SU-DHL-6 (cell line): ENCODE data around the gene C15orf62.
A peak's percentile ranks its signal among the peaks of the same experiment; 100 is the strongest.

ENCODE experiments used
- H2AFZ ChIP-seq: fragments of 200-600 bp; sonication (generic); 2 replicates; pipeline ENCODE4 v1.6.1; 2014; ENCODE audit warnings: low read depth, mild to moderate bottlenecking, moderate library complexity, mixed read lengths, antibody characterized with exemption, low read length; ENCODE audit not compliant: severe bottlenecking
- H3F3A ChIP-seq: fragments of 200-600 bp; shearing (Covaris generic); 2 replicates; pipeline ENCODE4 v1.6.0; 2016; ENCODE audit warnings: antibody characterized with exemption, mild to moderate bottlenecking; ENCODE audit not compliant: insufficient read depth
- H3K27ac ChIP-seq: fragments of 200-600 bp; sonication (generic); 2 replicates; pipeline ENCODE4 v1.5.1; 2016; ENCODE audit warnings: low read depth, mild to moderate bottlenecking, low read length, moderate library complexity, mixed read lengths
- H3K27me3 ChIP-seq: fragments of 200-600 bp; sonication (generic), shearing (Covaris generic); 2 replicates; pipeline ENCODE4 v1.6.0; 2014; ENCODE audit warnings: mild to moderate bottlenecking, low read length
- H3K36me3 ChIP-seq: fragments of 200-600 bp; sonication (generic); 2 replicates; pipeline ENCODE4 v1.6.1; 2014; ENCODE audit warnings: mild to moderate bottlenecking, low read length, mixed read lengths
- H3K4me2 ChIP-seq: fragments of 300-600, 200-600 bp; shearing (Covaris generic), sonication (generic); 2 replicates; pipeline ENCODE4 v1.6.0; 2014; ENCODE audit warnings: low read length, low read depth, mild to moderate bottlenecking; ENCODE audit not compliant: poor library complexity, severe bottlenecking
- H3K4me3 ChIP-seq: fragments of 200-600 bp; sonication (generic); 2 replicates; pipeline ENCODE4 v1.5.1; 2014; ENCODE audit warnings: antibody characterized with exemption, low read length, mild to moderate bottlenecking, mixed read lengths; ENCODE audit not compliant: insufficient read depth, poor library complexity, severe bottlenecking
- H3K79me2 ChIP-seq: fragments of 200-600 bp; sonication (generic); 2 replicates; pipeline ENCODE4 v1.6.1; 2014; ENCODE audit warnings: mild to moderate bottlenecking, low read length, moderate library complexity; ENCODE audit not compliant: insufficient read depth
- H3K9ac ChIP-seq: fragments of 200-600 bp; sonication (generic); 2 replicates; pipeline ENCODE4 v1.7.0; 2014; ENCODE audit warnings: mild to moderate bottlenecking, low read length
- H3K9me2 ChIP-seq: fragments of 200-600 bp; sonication (generic); replicated peaks from 2 replicates; pipeline ENCODE4 v1.6.1; 2014; ENCODE audit warnings: low read length; ENCODE audit not compliant: insufficient read depth
- H3K9me3 ChIP-seq: fragments of 200-600 bp; sonication (generic); 2 replicates; pipeline ENCODE4 v1.6.1; 2014; ENCODE audit warnings: low read length, mixed read lengths; ENCODE audit not compliant: insufficient read depth
- H4K20me1 ChIP-seq: fragments of 200-600 bp; sonication (generic); 2 replicates; pipeline ENCODE4 v1.6.1; 2014; ENCODE audit warnings: low read depth, mild to moderate bottlenecking, antibody characterized with exemption, low read length, moderate library complexity, mixed read lengths
- CTCF ChIP-seq: fragments of 200-600 bp; sonication (generic); IDR thresholded peaks from one replicate; pipeline ENCODE4 v1.5.1; 2017; ENCODE audit warnings: antibody characterized with exemption, mild to moderate bottlenecking, low read length, moderate library complexity; ENCODE audit not compliant: insufficient read depth, poor library complexity, severe bottlenecking
- EZH2phosphoT487 ChIP-seq: fragments of 200-600 bp; sonication (generic), shearing (Covaris generic); conservative IDR thresholded peaks from 2 replicates; pipeline ENCODE4 v1.6.1; 2018; ENCODE audit warnings: mild to moderate bottlenecking, antibody characterized with exemption, low read length, moderate library complexity, mixed read lengths

C15orf62 gene

DNA sequence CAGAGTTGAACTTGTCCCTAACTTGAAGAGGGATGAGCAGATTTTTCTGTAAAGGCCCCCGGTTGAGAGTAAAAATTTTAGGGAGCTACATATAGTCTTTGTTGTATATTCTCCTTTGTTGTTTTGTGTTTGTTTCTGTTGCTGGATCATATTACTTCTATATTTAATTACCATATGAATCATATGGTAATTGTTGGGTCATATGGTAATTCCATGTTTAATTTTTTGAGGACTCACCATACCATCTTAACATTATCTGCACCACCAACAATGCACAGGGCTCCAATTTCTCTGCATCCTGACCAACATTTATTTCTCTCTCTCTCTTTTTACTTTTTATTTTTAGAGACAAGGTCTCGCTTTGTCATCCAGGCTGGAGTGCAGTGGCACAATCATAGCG is 29.7 kb downstream of the C15orf62 start:
- H3K9me3 ChIP-seq = no peaks in the 10 kb centered on the region
- no peak overlapping the region for H3K4me3 ChIP-seq
- no peaks in the 10 kb centered on the region for H4K20me1 ChIP-seq
- H3F3A ChIP-seq = no peaks in the 10 kb centered on the region
- no peak for TF ChIP-seq CTCF
- no peak for TF ChIP-seq EZH2phosphoT487
- H3K9me2 ChIP-seq = no peaks in the 10 kb centered on the region
- H3K79me2 ChIP-seq = peaks cover 78% of the 10 kb centered on the region
- H3K27me3 ChIP-seq = no peaks in the 10 kb centered on the region
- no peak overlapping the region for H2AFZ ChIP-seq
- H3K9ac ChIP-seq = no peak overlapping the region
- H3K4me2 ChIP-seq = no peak overlapping the region
- H3K27ac ChIP-seq = no peak overlapping the region
- no peaks in the 10 kb centered on the region for H3K36me3 ChIP-seq

- H3K4me2 ChIP-seq = no peak overlapping the region
Measured at GRCh38 chr15:40803076-40803475, 33.3 kb downstream of the C15orf62 start.

GRCh38 chr15:40803688-40804087 is 33.9 kb downstream of the C15orf62 start:
- peaks cover 63% of the 10 kb centered on the region for H3K79me2 ChIP-seq
- H3K9ac ChIP-seq = no peak overlapping the region
- no peak overlapping the region for H3K27ac ChIP-seq
- no peaks in the 10 kb centered on the region for H4K20me1 ChIP-seq
- no peak for TF ChIP-seq EZH2phosphoT487
- no peak for TF ChIP-seq CTCF
- H3K9me2 ChIP-seq = no peaks in the 10 kb centered on the region
- H2AFZ ChIP-seq = no peak overlapping the region
- no peak overlapping the region for H3K4me2 ChIP-seq
- no peaks in the 10 kb centered on the region for H3F3A ChIP-seq
- H3K4me3 ChIP-seq = no peak overlapping the region
- no peaks in the 10 kb centered on the region for H3K9me3 ChIP-seq
- H3K36me3 ChIP-seq = no peaks in the 10 kb centered on the region
- no peaks in the 10 kb centered on the region for H3K27me3 ChIP-seq

More at GRCh38 chr15:40803076-40803475, 33.3 kb downstream of the C15orf62 start:
- no peaks in the 10 kb centered on the region for H3K36me3 ChIP-seq
- TF ChIP-seq CTCF (no peak), EZH2phosphoT487 (no peak)
- H3K4me3 ChIP-seq = no peak overlapping the region
- no peaks in the 10 kb centered on the region for H3K9me3 ChIP-seq
- no peaks in the 10 kb centered on the region for H4K20me1 ChIP-seq
- no peak overlapping the region for H2AFZ ChIP-seq
- no peaks in the 10 kb centered on the region for H3K9me2 ChIP-seq
- peaks cover 68% of the 10 kb centered on the region for H3K79me2 ChIP-seq
- no peaks in the 10 kb centered on the region for H3F3A ChIP-seq
- H3K27ac ChIP-seq = no peak overlapping the region
- H3K9ac ChIP-seq = no peak overlapping the region
- H3K27me3 ChIP-seq = no peaks in the 10 kb centered on the region

DNA sequence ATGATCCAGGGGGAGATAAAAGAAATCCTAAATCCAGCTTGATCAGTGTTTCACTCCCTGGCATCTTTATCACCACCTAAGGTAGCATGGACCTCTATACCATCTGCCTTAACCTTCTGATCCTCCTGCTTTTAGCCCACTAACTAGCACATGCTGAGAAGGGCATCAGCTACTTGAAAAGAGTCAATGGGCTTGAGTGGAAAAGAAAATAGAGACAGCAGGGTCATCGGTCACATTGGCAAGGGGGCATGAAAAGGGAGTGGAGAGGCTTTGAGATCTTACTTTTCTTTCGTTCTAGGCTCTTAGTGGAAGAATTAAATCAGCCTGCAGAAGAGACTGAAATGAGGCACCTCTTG is 36.9 kb downstream of the C15orf62 start:
- H3K9me2 ChIP-seq = no peaks in the 10 kb centered on the region
- H3K9me3 ChIP-seq = no peaks in the 10 kb centered on the region
- peak overlapping the region; percentile 95 for H3K4me3 ChIP-seq
- no peaks in the 10 kb centered on the region for H4K20me1 ChIP-seq
- no peaks in the 10 kb centered on the region for H3F3A ChIP-seq
- H3K79me2 ChIP-seq = peaks cover 45% of the 10 kb centered on the region
- peak overlapping the region; percentile 99 for H2AFZ ChIP-seq
- H3K4me2 ChIP-seq = peak overlapping the region; percentile 96
- no peaks in the 10 kb centered on the region for H3K36me3 ChIP-seq
- H3K9ac ChIP-seq = peak overlapping the region; percentile 98
- H3K27me3 ChIP-seq = no peaks in the 10 kb centered on the region
- peak overlapping the region; percentile 90 for H3K27ac ChIP-seq
- TF ChIP-seq EZH2phosphoT487 (no peak), CTCF (no peak)
